GM20000 (cell line): ENCODE results near the gene KLRC1.
"Not testable (repeated sequence)": the region's sequence is repeated elsewhere in the genome, so short reads cannot be mapped to it uniquely, and the experiment has no call there.

Experiments used
- DNase-seq: peaks from one replicate; pipeline ENCODE4 v3.0.0; 2012; ENCODE audit warnings: low spot score
- CTCF ChIP-seq: IDR thresholded peaks from 2 replicates; pipeline ENCODE4 v1.5.1; 2012; ENCODE audit warnings: mild to moderate bottlenecking, control low read depth; ENCODE audit errors: extremely low read depth, missing control alignments

KLRC1 gene

GRCh38 chr12:10466311-10466710 is 13.1 kb upstream of the KLRC1 start:
- no peak for TF ChIP-seq CTCF

GRCh38 chr12:10457760-10458159 is 4.6 kb upstream of the KLRC1 start:
- TF ChIP-seq CTCF: no peak
- no peak for DNase-seq

More at GRCh38 chr12:10466311-10466710, 13.1 kb upstream of the KLRC1 start:
- DNase-seq: no peak

GRCh38 chr12:10456856-10457255 is 3.7 kb upstream of the KLRC1 start:
- no peak for TF ChIP-seq CTCF
- DNase-seq: no peak

- TF ChIP-seq CTCF: no peak
- no peak for DNase-seq
These were observed 2.6 kb upstream of the KLRC1 start for GRCh38 chr12:10455766-10456165.

- no peak for TF ChIP-seq CTCF
These were observed 1.4 kb upstream of the KLRC1 start for GRCh38 chr12:10454531-10454930.

GRCh38 chr12:10448236-10448635 is 4.9 kb downstream of the KLRC1 start:
- TF ChIP-seq CTCF: no peak
- no peak for DNase-seq

More at GRCh38 chr12:10454531-10454930, 1.4 kb upstream of the KLRC1 start:
- no peak for DNase-seq

GRCh38 chr12:10446052-10446451 is 7.1 kb downstream of the KLRC1 start:
- not testable (repeated sequence) for DNase-seq

- DNase-seq: not testable (repeated sequence)
These were observed 12.0 kb downstream of the KLRC1 start for GRCh38 chr12:10441144-10441543.

- not testable (repeated sequence) for DNase-seq
These were observed 13.4 kb downstream of the KLRC1 start for GRCh38 chr12:10439608-10440274.

- DNase-seq: not testable (repeated sequence)
These were observed 15.6 kb downstream of the KLRC1 start for GRCh38 chr12:10437601-10438000.

GRCh38 chr12:10435816-10436215 is 17.4 kb downstream of the KLRC1 start, which contains the start of gene KLRC2:
Gene KLRC2, minus strand, starts transcription at chr12:10436010. Its CDS starts 24 bp downstream, at chr12:10435986.
- not testable (repeated sequence) for DNase-seq

GRCh38 chr12:10430623-10431022 is 22.6 kb downstream of the KLRC1 start:
- not testable (repeated sequence) for DNase-seq

- not testable (repeated sequence) for DNase-seq
These were observed 27.2 kb downstream of the KLRC1 start for GRCh38 chr12:10425938-10426337.
